WTC11 (cell line): Measurements from ENCODE around the gene TXNIP.

Experiments used
- CTCF ChIP-seq: fragments of 200-600 bp; IDR thresholded peaks from 2 replicates; pipeline ENCODE4 v1.8.0; 2022; ENCODE audit warnings: antibody characterized with exemption
- ZSCAN18 ChIP-seq: fragments of 250-450 bp; sonication (Bioruptor Pico); IDR thresholded peaks from 2 replicates; pipeline ENCODE4 v2.1.2; 2022; ENCODE audit warnings: mild to moderate bottlenecking, moderate library complexity

GRCh38 chr1:146021050-146021445 is 24.7 kb upstream of the TXNIP start:
- TF ChIP-seq ZSCAN18 (CRISPR knock-in tag) (no peak), CTCF (no peak)
